ENCODE results near the gene CTNNA3. TPM values are rescaled to one million over a fixed set of nuclear protein-coding genes. Genes with fewer than 3 reads are reported as not detected.

The CTNNA3 gene
- total and polyA plus RNA-seq, 3 donors from 2014 or later, result 17.8 to 19.4 (median 18.3) TPM

GRCh38 chr10:66273966-66274519 lies 1422.0 kb downstream of the CTNNA3 start:
- H3K36me3 ChIP-seq (ENCODE audit: low read depth, missing control alignments), result no peaks in the 10 kb centered on the region
- H3K27me3 ChIP-seq, result no peaks in the 10 kb centered on the region
- no peak for DNase-seq
- TF ChIP-seq POLR2A (IDR thresholded peaks at IDR 0.05) (no peak), CTCF (IDR thresholded peaks at IDR 0.05) (no peak)
- no peak overlapping the region for H3K27ac ChIP-seq
- intact Hi-C loops (cut with DNase I; ENCODE audit: low total_unique reads), result no loop called here
- H3K9me3 ChIP-seq, result no peaks in the 10 kb centered on the region
- H3K4me3 ChIP-seq, result no peak overlapping the region
- no peaks in the 10 kb centered on the region for H3K4me1 ChIP-seq
- 80 to 90% methylated on average over 3 of the region's 3 CpGs for WGBS, 2 donors

GRCh38 chr10:66265398-66265797 lies 1430.6 kb downstream of the CTNNA3 start:
- H3K4me1 ChIP-seq, result no peaks in the 10 kb centered on the region
- H3K27me3 ChIP-seq, result no peaks in the 10 kb centered on the region
- no peak overlapping the region for H3K4me3 ChIP-seq
- H3K9me3 ChIP-seq, result no peaks in the 10 kb centered on the region
- WGBS, 2 donors, result 48 to 54% methylated on average over 1 of the region's 1 CpG
- TF ChIP-seq POLR2A (IDR thresholded peaks at IDR 0.05) (no peak), CTCF (IDR thresholded peaks at IDR 0.05) (no peak)
- H3K36me3 ChIP-seq (ENCODE audit: low read depth, missing control alignments), result no peaks in the 10 kb centered on the region
- no peak for DNase-seq
- intact Hi-C loops (cut with DNase I; ENCODE audit: low total_unique reads), result no loop called here
- no peak overlapping the region for H3K27ac ChIP-seq

- no peaks in the 10 kb centered on the region for H3K36me3 ChIP-seq (ENCODE audit: low read depth, missing control alignments)
- no peak for DNase-seq
- H3K27me3 ChIP-seq, result no peaks in the 10 kb centered on the region
- intact Hi-C loops (cut with DNase I; ENCODE audit: low total_unique reads), result no loop called here
- H3K4me1 ChIP-seq, result peaks cover 14% of the 10 kb centered on the region
- WGBS, 2 donors, result 68 to 88% methylated on average over 2 of the region's 2 CpGs
- no peak overlapping the region for H3K27ac ChIP-seq
- no peaks in the 10 kb centered on the region for H3K9me3 ChIP-seq
- no peak overlapping the region for H3K4me3 ChIP-seq
- TF ChIP-seq POLR2A (IDR thresholded peaks at IDR 0.05), result no peak
- no peak for TF ChIP-seq CTCF (IDR thresholded peaks at IDR 0.05)
Observed at GRCh38 chr10:66259836-66260235, 1436.2 kb downstream of the CTNNA3 start.

- WGBS, 2 donors, result 82 to 95% methylated on average over 2 of the region's 2 CpGs
Observed at GRCh38 chr10:66258693-66259092, 1437.3 kb downstream of the CTNNA3 start.

More at GRCh38 chr10:66258693-66259092, 1437.3 kb downstream of the CTNNA3 start:
- Histone ChIP-seq H3K4me1 (peaks cover 14% of the 10 kb centered on the region), H3K27me3 (no peaks in the 10 kb centered on the region), H3K4me3 (no peak overlapping the region), H3K36me3 (ENCODE audit: low read depth, missing control alignments) (no peaks in the 10 kb centered on the region), H3K9me3 (no peaks in the 10 kb centered on the region), H3K27ac (no peak overlapping the region)
- no peak for DNase-seq
- no peak for TF ChIP-seq POLR2A (IDR thresholded peaks at IDR 0.05)
- no peak for TF ChIP-seq CTCF (IDR thresholded peaks at IDR 0.05)
- intact Hi-C loops (cut with DNase I; ENCODE audit: low total_unique reads), result no loop called here

Measured in testis (tissue), 3 donors.